Measurements from ENCODE around the gene FRK.

The FRK gene

GRCh38 chr6:115882174-115882573 is 178.5 kb downstream of the FRK start:
- DNase-seq, result no peak

Data from KG1 (cell line).